Activated T-cell treated with anti-CD3 and anti-CD28 coated beads, Interleukin-2, amount 50 U/mL, for 1 hour (primary cell): ENCODE results near the gene FOCAD.

Source experiments
- DNase-seq: peaks from one replicate; pipeline ENCODE4 v3.0.0-alpha.2; 2020

The FOCAD gene

DNA sequence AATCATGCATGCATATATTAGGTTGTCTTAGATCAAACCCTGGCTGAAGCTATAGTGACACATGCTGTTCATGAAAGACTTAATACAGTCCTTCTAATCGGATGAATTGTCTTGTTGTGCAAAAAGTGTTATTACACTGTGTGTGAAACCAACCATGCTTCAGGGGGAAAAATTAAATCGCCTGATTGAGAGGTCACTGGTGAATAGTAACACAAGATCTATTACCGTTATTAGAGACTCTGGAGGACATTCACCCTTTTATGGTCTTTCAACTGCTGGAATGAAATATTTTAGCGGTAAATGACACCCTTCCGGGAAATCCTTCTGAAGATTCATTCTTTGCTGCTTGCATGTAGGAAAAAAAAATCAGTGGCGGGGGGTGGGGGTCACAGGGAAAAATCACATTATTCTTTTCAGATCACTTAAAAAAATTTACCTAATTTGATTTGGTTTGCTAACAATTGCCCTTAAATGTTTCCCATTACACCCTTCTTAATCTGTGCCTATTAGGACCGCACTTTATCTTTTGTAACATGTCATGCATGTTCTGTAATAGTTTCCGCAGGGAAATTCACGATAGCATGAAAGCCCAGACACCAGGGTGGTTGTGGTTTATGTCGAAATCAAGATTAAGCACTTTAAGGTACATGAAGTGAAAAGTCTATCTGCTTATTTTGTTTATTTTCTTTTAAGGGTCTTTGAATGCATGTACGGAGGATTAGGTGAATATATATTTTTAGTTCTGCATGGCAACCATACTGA is 120.6 kb downstream of the FOCAD start:
- DNase-seq, result no peak

- no peak for DNase-seq
Observed at GRCh38 chr9:20805766-20806165, 121.7 kb downstream of the FOCAD start.

DNA sequence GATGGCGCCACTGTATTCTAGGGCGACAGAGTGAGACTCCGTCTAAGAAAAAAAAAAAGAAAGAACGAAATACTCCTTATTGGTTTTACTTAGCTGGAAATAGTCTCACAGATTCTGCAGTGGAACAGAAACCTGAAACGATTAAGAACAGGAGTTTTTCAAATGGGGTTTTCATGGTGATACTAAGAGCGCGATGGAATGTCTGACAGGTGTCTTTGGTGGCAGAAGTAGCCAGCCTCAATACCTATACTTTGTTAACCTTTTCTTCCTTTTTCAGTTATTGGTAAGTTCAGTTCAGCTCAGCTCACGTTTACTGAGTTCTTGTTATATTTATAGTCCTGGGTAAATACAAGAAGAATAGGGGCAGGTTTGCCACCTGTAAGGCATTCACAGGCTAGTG is 123.9 kb downstream of the FOCAD start:
- no peak for DNase-seq

- DNase-seq, result no peak
Observed at GRCh38 chr9:20811872-20812271, 127.8 kb downstream of the FOCAD start.

- no peak for DNase-seq
Observed at GRCh38 chr9:20815923-20816703, 132.1 kb downstream of the FOCAD start.

DNA sequence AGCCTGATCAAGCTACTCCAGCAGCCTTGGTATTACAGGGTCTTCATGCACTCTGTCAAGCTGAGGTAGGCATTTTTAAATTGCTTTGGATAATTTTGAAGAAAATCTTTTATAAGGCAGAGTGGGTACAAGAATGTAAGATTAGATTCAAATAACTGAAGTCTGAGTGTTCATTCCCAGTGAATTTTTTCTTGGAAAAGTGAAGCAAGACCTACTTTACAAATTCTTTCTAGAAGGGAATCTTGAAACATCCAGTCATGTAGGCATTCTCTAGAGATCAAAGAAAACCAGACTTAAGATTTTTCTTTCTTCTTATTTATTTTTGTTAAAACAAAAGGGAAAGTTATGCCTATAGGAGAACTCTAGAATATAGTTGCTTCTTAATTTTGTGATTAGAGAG is 139.0 kb downstream of the FOCAD start:
- DNase-seq, result no peak

DNA sequence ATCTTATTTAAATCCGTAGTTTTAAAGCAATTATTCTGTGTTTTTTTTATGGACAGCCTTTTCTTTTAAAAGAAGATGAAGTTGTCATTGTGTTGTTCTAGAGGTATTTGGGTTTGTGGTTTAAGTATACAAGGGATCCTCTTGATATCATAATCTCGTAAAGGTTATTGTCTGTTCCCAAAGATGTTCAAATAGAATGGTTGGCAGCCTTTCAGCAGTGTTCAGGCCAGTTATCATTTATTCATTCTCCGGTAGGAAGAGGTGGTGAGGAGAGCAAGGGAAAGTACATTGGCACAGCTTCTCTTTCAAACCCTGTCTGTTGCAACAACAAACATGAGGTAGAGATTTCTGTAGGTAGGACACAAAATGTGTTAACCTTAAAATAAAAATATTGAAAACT is 147.0 kb downstream of the FOCAD start:
- no peak for DNase-seq

GRCh38 chr9:20832775-20833174 is 148.7 kb downstream of the FOCAD start:
- no peak for DNase-seq

DNA sequence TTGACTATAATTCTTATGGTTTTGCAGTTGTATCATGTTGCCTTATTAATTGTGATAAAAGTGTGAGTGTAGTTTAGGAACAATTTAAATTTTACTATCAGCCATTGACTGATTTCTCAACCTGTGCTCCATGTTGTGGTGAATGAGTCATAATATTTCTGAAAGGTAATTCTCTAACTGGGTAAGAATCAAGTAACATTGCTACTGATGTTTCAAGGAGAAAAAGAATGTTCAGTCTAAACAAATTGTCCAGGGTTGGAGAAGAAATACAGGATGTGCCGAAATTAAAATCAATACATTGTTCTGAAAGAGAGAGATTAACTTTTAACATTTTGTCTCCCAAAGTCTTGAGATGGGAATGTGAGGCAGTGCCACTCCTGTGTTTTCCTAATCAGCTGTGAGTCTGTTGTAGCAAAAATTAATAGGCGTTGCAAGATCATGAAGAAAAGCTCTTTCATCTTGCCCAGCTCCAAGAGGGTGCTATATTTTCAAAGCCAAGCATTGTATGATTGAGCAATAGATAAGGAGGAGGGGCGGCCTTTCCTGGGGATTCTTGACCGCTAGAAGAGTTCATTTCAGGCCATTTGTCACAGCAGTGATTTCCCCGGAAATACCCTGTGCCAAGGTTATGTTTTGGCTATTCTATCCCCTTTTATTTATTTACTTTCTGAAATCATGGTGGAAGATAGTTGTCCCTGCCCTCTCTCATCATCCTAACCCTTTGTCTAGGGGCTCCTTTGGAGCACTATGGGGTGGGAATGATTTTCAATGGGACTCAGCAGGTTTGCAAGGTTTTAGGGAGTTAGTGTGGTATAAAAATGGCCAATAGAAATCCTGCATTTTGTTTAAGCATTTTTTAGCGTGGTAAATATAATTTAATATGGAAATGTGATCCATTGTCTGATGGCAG is 151.6 kb downstream of the FOCAD start:
- no peak for DNase-seq

- DNase-seq, result no peak
Observed at GRCh38 chr9:20837166-20837565, 153.1 kb downstream of the FOCAD start.

- no peak for DNase-seq
Observed at GRCh38 chr9:20838218-20838617, 154.2 kb downstream of the FOCAD start.

DNA sequence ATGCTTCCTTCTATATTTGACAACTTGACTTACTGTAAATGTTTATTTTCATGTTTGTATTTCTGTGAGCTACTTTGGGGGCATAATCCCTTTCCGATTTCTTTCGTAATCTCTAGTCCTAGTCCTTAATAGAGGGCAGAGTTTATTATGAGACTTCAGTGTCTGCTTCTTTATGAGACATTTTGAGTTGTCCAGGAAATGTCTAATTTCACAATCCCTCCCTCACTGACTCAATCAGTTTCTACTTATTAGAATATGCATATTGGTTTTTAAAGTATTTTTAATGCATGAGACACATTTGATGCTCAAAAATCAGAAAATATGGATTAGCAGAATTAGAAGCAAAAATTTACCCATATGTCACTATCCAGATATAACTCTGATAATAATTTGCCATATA is 160.9 kb downstream of the FOCAD start:
- no peak for DNase-seq

- no peak for DNase-seq
Observed at GRCh38 chr9:20848490-20848889, 164.4 kb downstream of the FOCAD start.

DNA sequence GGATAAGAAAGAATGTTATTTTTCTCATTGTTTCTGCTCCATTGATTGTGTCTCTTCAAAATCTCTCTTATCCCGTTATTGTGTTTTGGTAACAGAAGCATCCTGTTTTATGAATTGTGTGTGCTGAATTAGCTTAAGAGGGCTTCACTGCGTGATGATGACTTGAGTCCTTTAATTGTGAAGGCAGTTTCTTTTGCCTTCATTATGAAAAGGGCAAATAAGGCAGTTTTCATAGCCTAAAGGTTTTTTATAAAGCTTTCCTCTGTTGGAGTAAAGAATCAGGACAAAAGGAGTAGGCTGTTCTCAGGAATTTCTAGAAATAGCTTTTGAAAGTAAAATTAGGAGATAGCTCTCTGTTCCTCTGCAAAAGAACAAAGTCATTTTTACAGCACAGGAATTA is 169.8 kb downstream of the FOCAD start:
- DNase-seq, result no peak

DNA sequence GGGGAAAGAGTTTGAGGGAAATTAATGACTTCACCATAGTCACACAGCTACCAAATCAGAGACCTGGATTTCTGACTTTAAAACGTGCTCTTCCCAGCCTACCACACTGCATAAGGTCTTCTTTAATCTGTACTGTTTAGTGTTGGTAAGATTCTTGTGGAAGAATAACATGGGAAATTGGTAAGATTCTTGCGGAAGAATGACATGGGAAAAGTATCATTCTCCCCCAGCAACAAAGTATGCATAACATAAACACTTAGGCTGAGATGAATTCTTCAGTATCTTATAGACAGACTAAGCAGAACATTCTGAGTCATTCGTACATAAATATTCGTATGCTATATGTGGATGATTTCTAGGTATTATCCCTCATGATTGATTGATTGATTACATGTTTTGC is 170.4 kb downstream of the FOCAD start:
- no peak for DNase-seq

DNA sequence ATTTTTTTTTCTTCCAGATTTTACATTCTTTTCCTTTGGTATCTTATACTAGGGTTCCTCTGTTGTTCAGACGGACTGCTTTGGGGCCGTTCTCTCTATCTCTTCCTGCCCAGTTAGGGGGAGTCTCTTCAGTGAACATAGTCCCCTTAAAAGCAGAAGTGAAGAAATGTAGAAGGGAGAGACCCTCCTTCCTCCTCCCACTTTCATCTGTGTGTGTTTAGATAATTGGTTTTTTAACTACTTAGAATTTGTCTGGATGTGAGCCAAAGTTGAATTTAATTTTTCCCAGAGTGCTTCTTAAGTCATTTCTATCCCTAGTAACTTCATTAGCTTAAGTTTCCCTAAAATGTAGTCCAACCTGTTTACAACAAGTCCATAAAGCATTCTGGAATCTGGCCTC is 179.9 kb downstream of the FOCAD start:
- no peak for DNase-seq

DNA sequence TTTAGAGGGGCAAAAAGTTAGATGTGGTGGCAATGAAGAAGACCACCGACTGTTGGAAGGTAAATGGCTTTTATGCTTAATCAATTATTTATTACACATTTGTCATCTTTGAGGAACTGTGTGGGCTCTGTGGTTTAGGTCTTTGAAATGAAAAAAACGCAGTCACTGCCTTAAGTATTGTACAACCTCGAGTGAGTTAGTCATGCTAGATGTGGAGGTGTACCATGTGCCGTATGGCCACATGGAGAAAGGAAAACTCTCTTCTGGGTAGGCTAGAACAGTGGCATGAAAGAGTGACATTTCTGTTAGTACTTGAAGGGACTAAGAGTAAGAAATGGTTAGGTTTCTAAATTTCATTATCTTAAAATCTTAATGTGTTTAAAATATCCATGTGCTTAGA is 181.3 kb downstream of the FOCAD start:
- no peak for DNase-seq

DNA sequence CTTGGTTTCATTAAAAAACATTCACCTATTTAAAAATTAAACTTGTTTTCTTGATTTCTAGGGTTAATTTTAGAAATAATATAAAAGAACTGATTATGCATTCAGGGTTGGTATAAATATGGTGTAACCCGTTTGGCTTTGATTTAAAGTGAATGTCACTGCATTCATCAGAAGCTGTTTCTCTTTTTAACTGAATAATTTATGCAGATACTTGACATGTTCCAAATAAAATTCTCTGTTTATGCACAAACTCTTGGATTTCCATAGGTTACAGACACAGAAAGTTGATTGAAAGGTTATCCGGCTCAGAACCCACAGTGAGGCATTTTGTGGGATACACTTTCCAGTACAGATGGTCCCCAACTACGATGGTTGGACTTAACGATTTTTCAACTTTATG is 186.1 kb downstream of the FOCAD start:
- no peak for DNase-seq

- no peak for DNase-seq
Observed at GRCh38 chr9:20872340-20872977, 188.4 kb downstream of the FOCAD start.

DNA sequence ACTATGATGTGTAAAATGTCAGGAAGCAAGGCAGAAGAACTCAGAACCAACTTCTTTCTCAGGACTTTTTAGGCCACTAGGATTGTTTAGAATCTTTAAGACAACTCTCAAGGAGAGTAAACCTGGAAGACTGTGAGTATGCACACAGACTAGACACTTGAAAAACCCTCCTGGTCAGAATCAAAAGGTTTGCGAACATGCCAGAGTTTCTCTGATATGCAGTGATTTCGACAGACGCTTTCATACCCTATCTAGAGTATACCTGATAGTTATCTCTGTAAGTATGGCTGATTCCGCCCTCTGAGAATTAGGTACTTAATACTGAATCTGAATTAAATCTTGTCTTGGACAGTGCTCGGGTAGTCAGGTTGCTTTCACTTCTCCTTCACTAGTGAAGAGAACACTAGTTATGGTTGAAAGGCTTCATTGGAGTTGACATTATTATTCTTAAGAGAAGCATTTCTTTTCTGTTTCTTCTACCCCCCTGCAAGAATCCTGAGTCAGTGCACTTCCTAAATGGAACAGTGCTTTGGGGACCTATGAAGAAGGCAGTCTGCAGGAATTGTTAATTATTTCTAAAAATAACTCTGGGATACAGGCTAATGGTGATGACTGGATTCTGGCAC is 189.3 kb downstream of the FOCAD start:
- DNase-seq, result no peak

- no peak for DNase-seq
Observed at GRCh38 chr9:20880271-20880670, 196.2 kb downstream of the FOCAD start.

- DNase-seq, result no peak
Observed at GRCh38 chr9:20880675-20881074, 196.6 kb downstream of the FOCAD start.
